GM12872 (cell line): ENCODE measurements around the gene SLC7A9.

Experiments
- TF ChIP-seq, protein P1 (sequence below): IDR thresholded peaks from 3 replicates; pipeline ENCODE4 v1.5.1; 2011; ENCODE audit warnings: low read depth, mild to moderate bottlenecking, low read length, moderate library complexity; ENCODE audit not compliant: insufficient read depth

SLC7A9 gene

DNA sequence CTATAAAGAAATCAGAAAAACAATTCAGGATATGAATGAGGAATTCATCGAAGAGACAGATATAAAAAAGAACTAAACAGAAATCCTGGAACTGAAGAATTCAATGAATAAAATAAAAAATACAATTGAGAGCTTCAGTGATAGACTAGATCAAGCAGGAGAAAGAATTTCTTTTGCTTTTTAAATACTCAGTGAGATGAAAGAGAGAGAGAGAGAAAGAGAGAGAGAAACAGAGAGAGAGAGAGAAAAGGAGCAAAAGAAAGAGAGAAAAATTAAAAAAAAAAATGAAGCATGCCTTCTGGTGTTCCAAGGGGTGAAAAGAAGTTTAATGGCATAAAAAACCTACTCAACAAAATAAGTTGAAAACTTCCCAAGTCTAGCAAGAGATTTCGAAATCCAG, 22.0 kb upstream of the SLC7A9 start:
- TF ChIP-seq, protein P1, sequence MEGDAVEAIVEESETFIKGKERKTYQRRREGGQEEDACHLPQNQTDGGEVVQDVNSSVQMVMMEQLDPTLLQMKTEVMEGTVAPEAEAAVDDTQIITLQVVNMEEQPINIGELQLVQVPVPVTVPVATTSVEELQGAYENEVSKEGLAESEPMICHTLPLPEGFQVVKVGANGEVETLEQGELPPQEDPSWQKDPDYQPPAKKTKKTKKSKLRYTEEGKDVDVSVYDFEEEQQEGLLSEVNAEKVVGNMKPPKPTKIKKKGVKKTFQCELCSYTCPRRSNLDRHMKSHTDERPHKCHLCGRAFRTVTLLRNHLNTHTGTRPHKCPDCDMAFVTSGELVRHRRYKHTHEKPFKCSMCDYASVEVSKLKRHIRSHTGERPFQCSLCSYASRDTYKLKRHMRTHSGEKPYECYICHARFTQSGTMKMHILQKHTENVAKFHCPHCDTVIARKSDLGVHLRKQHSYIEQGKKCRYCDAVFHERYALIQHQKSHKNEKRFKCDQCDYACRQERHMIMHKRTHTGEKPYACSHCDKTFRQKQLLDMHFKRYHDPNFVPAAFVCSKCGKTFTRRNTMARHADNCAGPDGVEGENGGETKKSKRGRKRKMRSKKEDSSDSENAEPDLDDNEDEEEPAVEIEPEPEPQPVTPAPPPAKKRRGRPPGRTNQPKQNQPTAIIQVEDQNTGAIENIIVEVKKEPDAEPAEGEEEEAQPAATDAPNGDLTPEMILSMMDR, result no peak

DNA sequence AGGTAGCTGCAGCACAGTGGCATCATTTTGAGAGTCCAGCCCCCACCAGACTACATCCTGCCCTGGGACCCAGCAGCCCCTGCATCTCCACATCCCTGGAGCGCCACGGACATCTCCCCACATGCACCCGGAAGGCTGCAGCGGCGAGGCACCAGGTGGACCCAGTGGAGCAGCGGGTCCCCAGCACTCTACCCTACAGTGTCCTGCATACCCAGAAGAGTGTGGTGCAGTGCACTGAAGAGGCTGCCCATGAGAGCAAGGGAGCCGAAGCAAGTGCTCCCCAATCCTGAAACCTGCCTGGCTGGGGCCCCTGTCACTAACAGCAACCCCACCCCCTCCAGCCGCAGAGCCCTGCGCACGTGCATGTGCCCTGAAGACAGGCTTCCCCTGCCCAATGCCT, 21.3 kb upstream of the SLC7A9 start:
- TF ChIP-seq, protein P1, result no peak

DNA sequence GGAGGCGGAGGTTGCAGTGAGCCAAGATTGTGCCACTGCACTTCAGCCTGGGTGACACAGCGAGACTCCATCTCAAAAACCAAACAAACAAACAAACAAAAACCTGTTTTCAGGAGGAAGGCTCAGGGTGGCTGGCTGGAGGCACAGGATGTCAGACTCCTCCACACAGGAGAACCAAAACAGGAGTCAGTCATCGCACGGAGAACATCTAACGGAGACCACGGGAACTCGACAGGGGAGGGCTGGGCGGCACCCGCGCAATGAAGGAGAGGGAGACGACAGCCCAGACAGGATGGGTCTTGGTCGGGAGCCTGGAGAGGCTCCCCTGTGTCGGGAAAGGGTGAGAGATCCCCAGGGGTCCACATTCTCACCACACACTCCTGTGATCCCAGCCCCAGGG, 20.8 kb upstream of the SLC7A9 start:
- TF ChIP-seq, protein P1, result no peak

DNA sequence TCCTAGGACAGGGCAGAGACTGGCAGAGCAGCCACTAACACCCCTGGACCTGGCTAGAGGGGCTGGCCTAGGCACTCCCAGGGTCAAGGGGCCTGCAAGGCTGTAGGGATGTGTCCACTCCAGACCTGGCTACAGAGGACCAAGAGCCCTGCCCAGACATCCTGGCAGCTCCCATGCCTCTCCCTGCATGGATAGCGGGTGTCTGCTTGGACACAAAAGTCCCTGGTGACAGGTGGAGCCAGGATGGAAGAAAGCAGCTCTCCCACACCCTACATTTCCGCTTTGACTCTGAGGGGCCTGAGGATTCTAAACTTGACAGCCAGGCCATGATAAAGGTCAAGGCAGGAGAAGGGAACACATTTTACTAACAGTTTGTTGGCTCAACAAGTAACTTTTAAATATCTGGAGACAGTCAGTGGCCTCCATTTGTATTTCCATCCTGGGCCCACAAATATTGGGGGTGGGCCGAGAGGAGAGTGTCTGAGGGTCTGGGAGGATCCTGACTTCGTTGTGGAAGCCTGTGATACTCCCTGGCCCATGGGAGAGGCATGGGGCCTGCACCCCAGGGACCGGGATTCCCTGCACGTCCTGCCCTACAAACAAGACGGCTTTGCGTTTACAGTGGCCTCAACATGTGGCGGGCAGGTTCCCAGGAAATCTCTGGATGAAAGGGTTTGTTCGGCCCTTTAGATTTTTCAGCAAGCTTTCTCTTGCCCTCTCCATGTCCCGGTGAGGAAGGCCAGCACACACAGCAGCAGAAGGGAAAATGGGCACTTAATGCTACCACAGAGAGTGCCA, 19.8 kb upstream of the SLC7A9 start:
- TF ChIP-seq, protein P1, result no peak

DNA sequence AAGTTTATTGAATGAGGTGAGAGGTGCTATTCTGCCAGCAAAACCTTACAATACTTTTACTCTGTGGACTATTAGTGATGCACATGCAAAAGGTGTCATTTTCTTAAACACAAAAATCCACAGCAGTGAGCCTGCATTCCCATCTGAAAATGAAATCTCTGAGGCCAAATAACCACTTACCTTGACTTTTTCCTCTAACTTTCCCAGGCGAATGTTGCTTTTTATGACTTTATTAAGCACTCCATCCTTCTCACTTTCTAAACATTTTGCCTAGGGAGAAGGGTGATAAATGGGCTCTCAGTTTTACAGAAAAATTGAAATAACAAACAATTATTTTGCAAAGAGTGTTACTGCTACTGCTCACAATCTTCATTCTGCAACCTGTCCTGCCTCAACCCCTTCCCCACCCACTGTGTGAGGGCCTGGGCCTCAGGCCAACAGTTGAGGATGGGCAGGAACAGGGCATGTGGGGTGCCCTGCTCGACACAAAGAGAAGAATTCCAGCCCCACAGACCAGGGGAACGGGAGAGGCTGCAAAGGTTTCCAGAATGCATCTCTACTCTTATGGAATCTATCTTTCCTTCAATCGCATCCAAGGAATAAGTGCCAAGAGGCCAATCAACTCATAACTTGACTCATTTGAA, 18.1 kb upstream of the SLC7A9 start:
- TF ChIP-seq, protein P1, result no peak

DNA sequence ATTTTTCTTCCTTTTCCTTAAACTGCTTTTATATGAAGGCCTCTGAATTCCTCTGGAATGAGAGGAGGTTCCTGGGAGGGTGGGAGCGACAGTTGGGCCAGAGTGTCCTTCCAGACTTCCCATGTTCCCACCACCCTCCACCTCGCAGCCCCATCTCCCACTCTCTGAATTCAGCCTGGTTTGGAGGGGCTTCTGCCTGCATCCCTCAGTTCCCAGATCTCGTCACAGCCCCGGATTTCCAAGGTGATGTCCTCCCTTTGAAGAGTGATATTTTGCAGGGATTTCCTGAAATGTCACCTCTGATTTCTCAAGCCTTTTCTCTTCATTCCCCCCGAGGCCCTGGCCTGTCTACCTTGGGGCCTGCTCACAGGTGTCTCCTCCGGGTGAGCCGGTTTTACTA, 16.7 kb upstream of the SLC7A9 start:
- TF ChIP-seq, protein P1, result no peak

DNA sequence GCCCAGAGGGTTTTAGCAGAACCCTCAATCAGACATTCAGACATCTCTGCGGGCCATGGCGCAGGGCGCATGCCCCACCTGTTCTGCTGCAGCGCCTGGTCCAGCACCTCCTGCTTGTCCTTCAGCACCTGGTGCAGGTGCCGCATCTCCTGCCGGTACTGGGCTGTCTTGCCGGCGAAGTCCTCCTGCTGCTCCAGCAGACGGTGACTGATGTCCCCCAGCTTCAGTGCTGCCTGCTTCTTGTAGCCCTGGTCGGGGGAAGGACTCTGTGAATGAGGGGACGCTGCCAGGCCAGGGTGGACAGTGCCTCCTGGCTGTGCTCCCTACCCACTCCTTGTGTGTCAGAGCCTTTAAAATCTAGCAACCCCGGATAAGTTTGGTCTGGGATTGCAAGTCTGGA, 12.2 kb upstream of the SLC7A9 start:
- TF ChIP-seq, protein P1, result no peak
